HUES64 (cell line): ENCODE measurements around the gene GZF1.
A peak's percentile ranks its signal among the peaks of the same experiment; 100 is the strongest.

ENCODE experiments used
- H3K27ac ChIP-seq: 2 replicates; pipeline ENCODE4 v1.7.0; 2013; ENCODE audit warnings: low read depth, low read length, inconsistent platforms
- H3K27me3 ChIP-seq: 2 replicates; pipeline ENCODE4 v1.6.1; 2013; ENCODE audit warnings: mild to moderate bottlenecking, low read length; ENCODE audit not compliant: insufficient read depth
- H3K36me3 ChIP-seq: 2 replicates; pipeline ENCODE4 v1.6.1; 2013; ENCODE audit warnings: mild to moderate bottlenecking, low read length; ENCODE audit not compliant: insufficient read depth
- H3K4me1 ChIP-seq: 2 replicates; pipeline ENCODE4 v1.6.1; 2013; ENCODE audit warnings: mild to moderate bottlenecking, low read length, moderate library complexity; ENCODE audit not compliant: insufficient read depth
- H3K4me3 ChIP-seq: 2 replicates; pipeline ENCODE4 v1.5.1; 2013; ENCODE audit warnings: mild to moderate bottlenecking, low read length, moderate library complexity
- H3K9ac ChIP-seq: 2 replicates; pipeline ENCODE4 v1.6.1; 2013; ENCODE audit warnings: mild to moderate bottlenecking, low read depth, low read length
- H3K9me3 ChIP-seq: 2 replicates; pipeline ENCODE4 v1.6.1; 2013; ENCODE audit warnings: low read depth, low read length; ENCODE audit not compliant: insufficient read depth
- WGBS: fragments of 150-250, 120-280 bp; methylation state at CpG from one replicate; pipeline ENCODE4 v1.1.7; 2013; ENCODE audit warnings: missing lambda C conversion rate; 5-methylcytosine and 5-hydroxymethylcytosine counted together

GZF1 gene

GRCh38 chr20:23360531-23360930 is 1.5 kb upstream of the GZF1 start:
- 88% methylated on average over 1 of the region's 1 CpG for WGBS
- no peak overlapping the region for H3K27ac ChIP-seq

DNA sequence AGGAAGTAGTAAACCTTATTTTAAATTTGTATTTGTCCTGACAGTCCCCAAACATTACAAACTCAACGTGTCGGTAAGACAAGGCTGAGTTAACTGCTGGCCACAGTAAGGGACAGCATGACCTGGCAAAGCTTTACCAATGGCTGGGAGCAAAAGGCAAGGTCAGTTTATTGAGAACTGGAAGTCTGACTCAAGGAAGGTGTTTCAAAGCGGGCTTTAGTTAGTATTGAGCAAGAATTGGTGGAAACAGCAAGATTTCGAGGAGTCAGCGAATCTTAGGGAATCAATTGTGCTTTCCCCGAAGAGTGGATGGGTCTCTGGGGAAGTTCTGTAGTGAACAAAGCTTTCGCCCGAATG is 885 bp upstream of the GZF1 start:
- peaks cover 20% of the 10 kb centered on the region for H3K36me3 ChIP-seq
- no peaks in the 10 kb centered on the region for H3K9me3 ChIP-seq
- 13% methylated on average over 8 of the region's 8 CpGs for WGBS
- H3K27me3 ChIP-seq = no peaks in the 10 kb centered on the region
- H3K4me3 ChIP-seq = peak overlapping the region; percentile 87
- H3K4me1 ChIP-seq = peaks cover 19% of the 10 kb centered on the region
- peak overlapping the region; percentile 99 for H3K27ac ChIP-seq
- H3K9ac ChIP-seq = peak overlapping the region; percentile 95

More at GRCh38 chr20:23360531-23360930, 1.5 kb upstream of the GZF1 start:
- Histone ChIP-seq H3K9ac (peak overlapping the region; percentile 95; the same call in 1 of the 2 replicates), H3K27me3 (no peaks in the 10 kb centered on the region), H3K9me3 (no peaks in the 10 kb centered on the region), H3K4me3 (peak overlapping the region; percentile 87; the same call in 1 of the 2 replicates), H3K36me3 (peaks cover 18% of the 10 kb centered on the region), H3K4me1 (peaks cover 19% of the 10 kb centered on the region)

DNA sequence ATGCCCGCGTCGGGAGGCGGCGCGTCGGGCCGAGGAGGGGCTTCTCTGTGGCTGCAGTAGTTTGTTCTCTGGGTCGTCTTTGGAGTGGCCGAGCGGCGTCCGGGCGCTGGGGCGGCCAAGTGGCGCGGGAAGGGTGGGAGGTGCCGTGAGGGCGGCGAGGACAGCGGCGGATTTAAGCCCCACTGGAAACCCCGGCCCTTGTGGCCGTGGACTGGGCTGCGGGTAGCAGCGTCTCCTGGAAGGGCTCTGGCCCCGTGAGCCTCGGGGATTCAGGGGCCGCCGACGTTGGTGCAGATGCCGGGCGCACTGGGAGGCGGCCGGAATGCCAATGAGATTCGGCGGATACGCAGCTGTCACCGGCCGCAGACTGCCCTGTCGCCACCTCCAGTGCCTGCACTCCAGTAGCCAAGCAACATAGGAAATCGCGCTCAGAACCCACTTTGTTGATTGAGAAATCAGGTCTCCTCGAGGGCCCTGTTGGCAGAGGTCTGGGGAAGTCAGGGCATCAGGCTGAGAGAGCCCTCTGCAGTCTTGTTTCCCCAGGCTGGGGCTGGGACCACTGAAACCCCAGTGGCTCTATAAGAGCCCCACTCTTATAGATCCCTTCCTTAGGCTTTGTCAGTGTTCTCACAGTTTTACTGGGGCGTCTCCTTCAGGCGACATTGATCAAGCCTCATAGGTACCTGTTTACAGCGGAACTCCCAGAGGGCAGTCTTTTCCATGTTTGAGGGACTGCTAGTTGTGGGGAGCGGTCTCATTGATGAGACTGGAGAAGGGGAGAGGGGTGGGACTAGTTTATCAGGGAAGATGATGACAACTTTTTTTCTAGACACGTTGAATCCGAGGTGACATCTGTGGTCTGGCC is 642 bp downstream of the GZF1 start:
- peak overlapping the region; percentile 69 for H3K9ac ChIP-seq
- H3K9me3 ChIP-seq = no peaks in the 10 kb centered on the region
- H3K4me3 ChIP-seq = peak overlapping the region; percentile 79
- H3K27ac ChIP-seq = peak overlapping the region; percentile 73
- H3K4me1 ChIP-seq = peaks cover 15% of the 10 kb centered on the region
- WGBS = 7% methylated on average over 50 of the region's 50 CpGs
- H3K36me3 ChIP-seq = peaks cover 35% of the 10 kb centered on the region
- H3K27me3 ChIP-seq = no peaks in the 10 kb centered on the region

GRCh38 chr20:23363257-23363649 is 1.3 kb downstream of the GZF1 start:
- WGBS = 92% methylated on average over 4 of the region's 4 CpGs
- Histone ChIP-seq H3K27me3 (no peaks in the 10 kb centered on the region), H3K27ac (no peak overlapping the region), H3K4me1 (peaks cover 15% of the 10 kb centered on the region), H3K36me3 (peaks cover 41% of the 10 kb centered on the region), H3K4me3 (peak overlapping the region; percentile 79), H3K9ac (no peak overlapping the region), H3K9me3 (no peaks in the 10 kb centered on the region)

GRCh38 chr20:23365390-23366165 is 3.6 kb downstream of the GZF1 start:
- Histone ChIP-seq H3K27ac (no peak overlapping the region), H3K4me3 (no peak overlapping the region), H3K9me3 (no peaks in the 10 kb centered on the region), H3K36me3 (peaks cover 64% of the 10 kb centered on the region), H3K9ac (no peak overlapping the region), H3K4me1 (peaks cover 7% of the 10 kb centered on the region; the same call in 1 of the 2 replicates), H3K27me3 (no peaks in the 10 kb centered on the region)
- WGBS = 95% methylated on average over 65 of the region's 65 CpGs

- Histone ChIP-seq H3K4me1 (peaks cover 4% of the 10 kb centered on the region; the same call in 1 of the 2 replicates), H3K36me3 (peaks cover 72% of the 10 kb centered on the region), H3K4me3 (no peak overlapping the region), H3K9me3 (no peaks in the 10 kb centered on the region), H3K9ac (no peak overlapping the region), H3K27ac (no peak overlapping the region), H3K27me3 (no peaks in the 10 kb centered on the region)
- WGBS = 100% methylated on average over 1 of the region's 1 CpG
These were observed 4.4 kb downstream of the GZF1 start for GRCh38 chr20:23366384-23366783.

DNA sequence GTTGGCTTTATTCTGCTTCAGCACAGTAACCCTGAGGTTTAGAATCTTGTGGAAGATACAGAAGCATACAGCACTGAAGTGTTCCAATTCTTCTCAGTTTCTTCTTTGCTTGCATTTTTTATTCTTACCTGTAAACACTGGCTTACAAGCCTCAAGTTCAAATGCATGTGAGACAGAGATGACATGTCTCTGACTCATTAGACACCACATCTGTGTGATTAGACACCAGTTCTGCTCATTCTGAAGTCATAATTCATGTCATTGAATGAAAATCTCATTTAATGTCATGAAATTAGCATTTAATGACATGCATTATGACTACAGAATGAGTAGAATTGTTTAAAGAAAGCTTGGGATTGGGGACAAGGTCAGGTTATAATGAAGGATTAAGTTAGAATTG is 5.8 kb downstream of the GZF1 start:
- Histone ChIP-seq H3K27me3 (no peaks in the 10 kb centered on the region), H3K4me1 (peaks cover 4% of the 10 kb centered on the region; the same call in 1 of the 2 replicates), H3K9ac (no peak overlapping the region), H3K4me3 (no peak overlapping the region), H3K36me3 (peaks cover 86% of the 10 kb centered on the region), H3K9me3 (no peaks in the 10 kb centered on the region), H3K27ac (no peak overlapping the region)

DNA sequence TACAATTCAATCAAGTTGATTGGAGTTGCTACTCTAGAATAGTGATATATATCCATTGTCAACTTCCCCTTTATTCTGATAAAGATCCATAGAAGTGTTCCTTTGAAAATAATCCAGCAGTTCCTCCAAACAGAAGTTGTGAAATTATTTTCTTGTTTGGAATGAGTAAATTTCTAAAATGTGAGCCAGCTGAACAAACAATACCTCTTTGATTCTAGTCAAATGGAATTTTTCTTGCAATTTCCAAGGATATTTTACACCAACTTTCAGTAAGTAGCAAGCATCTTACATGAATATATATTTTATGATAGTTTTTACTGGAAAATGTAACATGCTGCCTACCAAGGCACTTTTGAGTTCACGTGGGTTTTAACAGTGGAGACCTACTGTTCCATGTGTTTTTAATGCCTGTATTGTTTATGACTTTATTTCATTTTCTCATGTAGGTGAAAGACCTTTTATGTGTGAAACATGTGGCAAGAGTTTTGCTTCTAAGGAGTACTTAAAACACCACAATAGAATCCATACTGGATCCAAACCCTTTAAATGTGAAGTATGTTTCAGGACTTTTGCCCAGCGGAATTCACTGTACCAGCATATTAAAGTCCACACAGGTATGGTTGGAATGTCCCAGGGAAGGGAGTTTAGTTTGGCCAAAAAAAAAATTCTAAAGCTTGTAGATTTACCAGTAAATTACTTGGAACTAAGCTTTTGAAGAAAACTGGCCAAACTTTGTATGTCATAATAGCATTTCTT is 6.5 kb downstream of the GZF1 start:
- Histone ChIP-seq H3K27ac (no peak overlapping the region), H3K27me3 (no peaks in the 10 kb centered on the region), H3K36me3 (peaks cover 93% of the 10 kb centered on the region), H3K9me3 (no peaks in the 10 kb centered on the region), H3K4me3 (no peak overlapping the region), H3K4me1 (no peaks in the 10 kb centered on the region; the same call in 1 of the 2 replicates), H3K9ac (no peak overlapping the region)
- WGBS = 97% methylated on average over 2 of the region's 2 CpGs

- Histone ChIP-seq H3K4me3 (no peak overlapping the region), H3K27ac (no peak overlapping the region), H3K27me3 (no peaks in the 10 kb centered on the region), H3K9me3 (no peaks in the 10 kb centered on the region), H3K36me3 (peaks cover 96% of the 10 kb centered on the region), H3K9ac (no peak overlapping the region), H3K4me1 (no peaks in the 10 kb centered on the region)
- 97% methylated on average over 14 of the region's 14 CpGs for WGBS
These were observed 7.3 kb downstream of the GZF1 start for GRCh38 chr20:23369072-23369823.

GRCh38 chr20:23370274-23370673 is 8.3 kb downstream of the GZF1 start:
- 94% methylated on average over 5 of the region's 5 CpGs for WGBS
- Histone ChIP-seq H3K36me3 (peaks cover 96% of the 10 kb centered on the region), H3K27ac (no peak overlapping the region), H3K4me3 (no peak overlapping the region), H3K27me3 (no peaks in the 10 kb centered on the region), H3K9me3 (no peaks in the 10 kb centered on the region), H3K4me1 (no peaks in the 10 kb centered on the region), H3K9ac (no peak overlapping the region)
